H1 (cell line): Measurements from ENCODE around the gene COL21A1. TPM values are rescaled to one million over a fixed set of nuclear protein-coding genes. Genes with fewer than 3 reads are reported as not detected.

Source experiments
- ASH2L ChIP-seq: fragments of 200-600, 300-600 bp; sonication (generic); IDR thresholded peaks from one replicate; pipeline ENCODE4 v1.7.1; 2017; ENCODE audit warnings: low read length
- CEBPB ChIP-seq: IDR thresholded peaks from 2 replicates; pipeline ENCODE4 v1.6.1; 2012; ENCODE audit warnings: low read depth, low read length
- CHD1 ChIP-seq: IDR thresholded peaks from 2 replicates; pipeline ENCODE4 v1.6.1; 2012; ENCODE audit warnings: low read depth, low read length, improper control_type of control experiment
- CHD2 ChIP-seq: IDR thresholded peaks from 2 replicates; pipeline ENCODE4 v1.6.1; 2012; ENCODE audit warnings: low read length, improper control_type of control experiment
- GABPA ChIP-seq: IDR thresholded peaks from 2 replicates; pipeline ENCODE4 v1.6.1; 2011; ENCODE audit warnings: mild to moderate bottlenecking, low read length, moderate library complexity, borderline replicate concordance; ENCODE audit not compliant: insufficient read depth
- JUN ChIP-seq: IDR thresholded peaks from 2 replicates; pipeline ENCODE4 v1.6.1; 2011; ENCODE audit warnings: low read depth, mild to moderate bottlenecking, improper control_type of control experiment, low read length
- KDM5A ChIP-seq: fragments of 200-600 bp; IDR thresholded peaks from 2 replicates; pipeline ENCODE4 v1.7.1; 2012; ENCODE audit warnings: mild to moderate bottlenecking, low read length, inconsistent platforms, mixed read lengths
- NRF1 ChIP-seq: IDR thresholded peaks from 2 replicates; pipeline ENCODE4 v1.6.1; 2011; ENCODE audit warnings: mild to moderate bottlenecking, low read depth, low read length, improper control_type of control experiment
- SIRT6 ChIP-seq: IDR thresholded peaks from one replicate; pipeline ENCODE4 v1.7.1; 2012; ENCODE audit warnings: low read length, inconsistent platforms
- SIX5 ChIP-seq: IDR thresholded peaks from 2 replicates; pipeline ENCODE4 v1.6.1; 2011; ENCODE audit warnings: mild to moderate bottlenecking, low read depth, low read length
- SP2 ChIP-seq: IDR thresholded peaks from 2 replicates; pipeline ENCODE4 v1.6.1; 2012; ENCODE audit warnings: mild to moderate bottlenecking, low read length, inconsistent platforms
- TCF12 ChIP-seq: IDR thresholded peaks from 2 replicates; pipeline ENCODE4 v1.6.1; 2011; ENCODE audit warnings: low read depth, mild to moderate bottlenecking, low read length
- polyA plus RNA-seq, 7 experiments: library from polyadenylated mRNA; depleted of rRNA in 3 of 7; stranded (reverse) in 5 of 7; unstranded in 2 of 7; fragments of >200 nt in 5 of 7; fragments of 200-250 nt in 2 of 7; gene quantifications; 1 replicate in 5 of 7; 2 replicates in 1 of 7; 4 replicates in 1 of 7; pipeline versions ENCODE4 v1.2.1 to v1.2.3, GENCODE V29; 2011 to 2013; ENCODE audit warnings: missing spikeins in 2 of 7, mixed read lengths in 2 of 7
- total RNA-seq: library from RNA; stranded (reverse); fragmentation: NEBNext Ultra II Directional; extraction: Animal tissue kit (Norgen Biotek cat#: 25700); gene quantifications from 2 replicates; pipeline ENCODE4 v1.2.1, GENCODE V29; 2021
- TF ChIP-seq, protein P1 (sequence below): fragments of 300-600 bp; sonication (generic); IDR thresholded peaks from 2 replicates; pipeline ENCODE4 v1.7.1; 2012; ENCODE audit warnings: low read length, moderate library complexity, mild to moderate bottlenecking, inconsistent platforms; ENCODE audit not compliant: insufficient replicate concordance

Gene COL21A1
- total and polyA plus RNA-seq, 2 of the 8 experiments (the other 6 are each of a cell fraction or from before 2014, with no cell fraction given): 1.6 to 3.4 TPM

GRCh38 chr6:56242346-56242745, 5.0 kb downstream of the COL21A1 start (continued):
- TF ChIP-seq, protein P1, sequence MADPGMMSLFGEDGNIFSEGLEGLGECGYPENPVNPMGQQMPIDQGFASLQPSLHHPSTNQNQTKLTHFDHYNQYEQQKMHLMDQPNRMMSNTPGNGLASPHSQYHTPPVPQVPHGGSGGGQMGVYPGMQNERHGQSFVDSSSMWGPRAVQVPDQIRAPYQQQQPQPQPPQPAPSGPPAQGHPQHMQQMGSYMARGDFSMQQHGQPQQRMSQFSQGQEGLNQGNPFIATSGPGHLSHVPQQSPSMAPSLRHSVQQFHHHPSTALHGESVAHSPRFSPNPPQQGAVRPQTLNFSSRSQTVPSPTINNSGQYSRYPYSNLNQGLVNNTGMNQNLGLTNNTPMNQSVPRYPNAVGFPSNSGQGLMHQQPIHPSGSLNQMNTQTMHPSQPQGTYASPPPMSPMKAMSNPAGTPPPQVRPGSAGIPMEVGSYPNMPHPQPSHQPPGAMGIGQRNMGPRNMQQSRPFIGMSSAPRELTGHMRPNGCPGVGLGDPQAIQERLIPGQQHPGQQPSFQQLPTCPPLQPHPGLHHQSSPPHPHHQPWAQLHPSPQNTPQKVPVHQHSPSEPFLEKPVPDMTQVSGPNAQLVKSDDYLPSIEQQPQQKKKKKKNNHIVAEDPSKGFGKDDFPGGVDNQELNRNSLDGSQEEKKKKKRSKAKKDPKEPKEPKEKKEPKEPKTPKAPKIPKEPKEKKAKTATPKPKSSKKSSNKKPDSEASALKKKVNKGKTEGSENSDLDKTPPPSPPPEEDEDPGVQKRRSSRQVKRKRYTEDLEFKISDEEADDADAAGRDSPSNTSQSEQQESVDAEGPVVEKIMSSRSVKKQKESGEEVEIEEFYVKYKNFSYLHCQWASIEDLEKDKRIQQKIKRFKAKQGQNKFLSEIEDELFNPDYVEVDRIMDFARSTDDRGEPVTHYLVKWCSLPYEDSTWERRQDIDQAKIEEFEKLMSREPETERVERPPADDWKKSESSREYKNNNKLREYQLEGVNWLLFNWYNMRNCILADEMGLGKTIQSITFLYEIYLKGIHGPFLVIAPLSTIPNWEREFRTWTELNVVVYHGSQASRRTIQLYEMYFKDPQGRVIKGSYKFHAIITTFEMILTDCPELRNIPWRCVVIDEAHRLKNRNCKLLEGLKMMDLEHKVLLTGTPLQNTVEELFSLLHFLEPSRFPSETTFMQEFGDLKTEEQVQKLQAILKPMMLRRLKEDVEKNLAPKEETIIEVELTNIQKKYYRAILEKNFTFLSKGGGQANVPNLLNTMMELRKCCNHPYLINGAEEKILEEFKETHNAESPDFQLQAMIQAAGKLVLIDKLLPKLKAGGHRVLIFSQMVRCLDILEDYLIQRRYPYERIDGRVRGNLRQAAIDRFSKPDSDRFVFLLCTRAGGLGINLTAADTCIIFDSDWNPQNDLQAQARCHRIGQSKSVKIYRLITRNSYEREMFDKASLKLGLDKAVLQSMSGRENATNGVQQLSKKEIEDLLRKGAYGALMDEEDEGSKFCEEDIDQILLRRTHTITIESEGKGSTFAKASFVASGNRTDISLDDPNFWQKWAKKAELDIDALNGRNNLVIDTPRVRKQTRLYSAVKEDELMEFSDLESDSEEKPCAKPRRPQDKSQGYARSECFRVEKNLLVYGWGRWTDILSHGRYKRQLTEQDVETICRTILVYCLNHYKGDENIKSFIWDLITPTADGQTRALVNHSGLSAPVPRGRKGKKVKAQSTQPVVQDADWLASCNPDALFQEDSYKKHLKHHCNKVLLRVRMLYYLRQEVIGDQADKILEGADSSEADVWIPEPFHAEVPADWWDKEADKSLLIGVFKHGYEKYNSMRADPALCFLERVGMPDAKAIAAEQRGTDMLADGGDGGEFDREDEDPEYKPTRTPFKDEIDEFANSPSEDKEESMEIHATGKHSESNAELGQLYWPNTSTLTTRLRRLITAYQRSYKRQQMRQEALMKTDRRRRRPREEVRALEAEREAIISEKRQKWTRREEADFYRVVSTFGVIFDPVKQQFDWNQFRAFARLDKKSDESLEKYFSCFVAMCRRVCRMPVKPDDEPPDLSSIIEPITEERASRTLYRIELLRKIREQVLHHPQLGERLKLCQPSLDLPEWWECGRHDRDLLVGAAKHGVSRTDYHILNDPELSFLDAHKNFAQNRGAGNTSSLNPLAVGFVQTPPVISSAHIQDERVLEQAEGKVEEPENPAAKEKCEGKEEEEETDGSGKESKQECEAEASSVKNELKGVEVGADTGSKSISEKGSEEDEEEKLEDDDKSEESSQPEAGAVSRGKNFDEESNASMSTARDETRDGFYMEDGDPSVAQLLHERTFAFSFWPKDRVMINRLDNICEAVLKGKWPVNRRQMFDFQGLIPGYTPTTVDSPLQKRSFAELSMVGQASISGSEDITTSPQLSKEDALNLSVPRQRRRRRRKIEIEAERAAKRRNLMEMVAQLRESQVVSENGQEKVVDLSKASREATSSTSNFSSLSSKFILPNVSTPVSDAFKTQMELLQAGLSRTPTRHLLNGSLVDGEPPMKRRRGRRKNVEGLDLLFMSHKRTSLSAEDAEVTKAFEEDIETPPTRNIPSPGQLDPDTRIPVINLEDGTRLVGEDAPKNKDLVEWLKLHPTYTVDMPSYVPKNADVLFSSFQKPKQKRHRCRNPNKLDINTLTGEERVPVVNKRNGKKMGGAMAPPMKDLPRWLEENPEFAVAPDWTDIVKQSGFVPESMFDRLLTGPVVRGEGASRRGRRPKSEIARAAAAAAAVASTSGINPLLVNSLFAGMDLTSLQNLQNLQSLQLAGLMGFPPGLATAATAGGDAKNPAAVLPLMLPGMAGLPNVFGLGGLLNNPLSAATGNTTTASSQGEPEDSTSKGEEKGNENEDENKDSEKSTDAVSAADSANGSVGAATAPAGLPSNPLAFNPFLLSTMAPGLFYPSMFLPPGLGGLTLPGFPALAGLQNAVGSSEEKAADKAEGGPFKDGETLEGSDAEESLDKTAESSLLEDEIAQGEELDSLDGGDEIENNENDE: no peak
- no peak for TF ChIP-seq CHD1
- no peak for TF ChIP-seq JUN
- no peak for TF ChIP-seq ASH2L
- TF ChIP-seq SIRT6: no peak
- no peak for TF ChIP-seq TCF12
- TF ChIP-seq GABPA: no peak
- TF ChIP-seq CHD2: no peak
- no peak for TF ChIP-seq NRF1
- TF ChIP-seq CEBPB: no peak
- no peak for TF ChIP-seq SIX5
- TF ChIP-seq KDM5A: no peak
- no peak for TF ChIP-seq SP2
